ENCODE data around the gene MOK.

MOK gene

DNA sequence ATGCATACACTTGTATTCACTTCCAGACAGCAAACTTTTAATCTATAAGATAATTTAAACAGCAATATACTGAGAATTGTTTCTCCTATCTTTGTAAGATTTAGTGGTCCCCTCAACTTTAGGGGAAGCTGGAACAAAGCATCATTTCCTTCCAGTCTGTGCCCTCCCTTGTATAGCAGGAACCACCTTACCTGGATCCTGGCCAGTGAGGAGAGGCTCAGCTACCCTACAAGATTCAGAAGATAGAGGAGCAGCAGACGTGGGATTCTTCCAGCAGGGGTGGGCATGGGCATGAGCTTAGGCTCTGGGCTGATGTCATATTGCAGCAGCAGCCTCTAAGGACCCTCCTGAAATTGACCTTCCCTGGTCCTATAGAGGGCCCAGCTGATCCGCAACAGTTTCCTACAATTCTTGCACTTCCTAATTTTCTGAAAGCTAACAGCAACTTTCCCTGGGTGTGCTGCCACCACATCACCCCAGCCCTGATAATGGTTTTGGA, 21.3 kb downstream of the MOK start:
- DNase-seq = no peak

DNA sequence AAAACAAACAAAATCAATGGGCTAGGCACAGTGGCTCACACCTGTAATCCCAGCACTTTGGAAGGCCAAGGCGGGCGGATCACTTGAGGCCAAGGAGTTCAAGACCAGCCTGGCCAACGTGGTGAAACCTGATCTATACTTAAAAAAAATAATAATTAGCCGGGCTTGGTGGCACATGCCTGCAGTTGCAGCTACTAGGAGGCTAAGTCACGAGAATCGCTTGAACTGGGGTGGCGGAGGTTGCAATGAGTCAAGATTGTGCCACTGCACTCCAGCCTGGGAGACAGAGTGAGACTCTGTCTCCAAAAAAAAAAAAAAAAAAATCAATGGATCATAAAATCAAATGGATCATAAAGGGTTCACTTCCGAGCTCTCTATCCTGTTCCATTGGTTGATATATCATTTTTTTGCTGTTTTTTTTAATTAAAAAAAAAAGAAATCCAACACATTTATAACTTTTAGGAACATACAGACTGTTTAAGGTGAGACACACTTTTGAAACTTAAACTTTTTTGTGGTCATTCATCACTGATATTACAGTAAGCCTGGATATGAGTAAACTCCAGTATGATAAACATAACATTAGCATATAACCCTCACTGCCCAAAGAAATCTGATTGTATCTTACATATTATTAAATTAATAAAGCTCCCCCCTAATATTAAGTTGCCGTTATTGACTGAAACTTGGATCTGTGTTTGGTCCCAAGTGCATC, 22.1 kb downstream of the MOK start:
- no peak for DNase-seq

DNA sequence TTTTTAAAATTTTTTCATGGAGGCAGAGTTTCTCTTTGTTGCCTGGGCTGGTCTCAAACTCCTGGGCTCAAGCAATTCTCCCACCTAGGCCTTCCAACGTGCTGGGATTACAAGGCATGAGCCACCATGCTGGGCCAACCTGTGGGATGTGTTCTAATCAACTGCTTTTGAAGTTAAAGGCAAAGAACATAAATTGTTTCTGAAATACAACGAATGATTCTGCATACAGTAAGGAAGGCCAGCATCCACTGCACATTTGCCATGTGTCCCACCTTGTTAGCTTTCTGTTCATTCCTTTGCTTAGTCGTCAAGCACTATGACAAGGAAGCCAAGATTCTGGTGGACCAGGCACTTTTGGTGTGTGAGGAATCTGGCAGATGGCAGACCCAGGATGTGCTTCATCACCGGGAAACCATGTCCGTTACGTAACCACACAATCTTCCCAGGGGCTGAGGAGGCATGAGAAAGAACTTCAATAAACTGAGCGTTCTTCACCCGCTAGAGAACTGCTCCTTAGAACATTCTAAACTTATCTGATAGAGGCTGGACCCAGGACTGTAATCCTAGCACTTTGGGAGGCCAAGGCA, 24.5 kb downstream of the MOK start:
- no peak for DNase-seq

DNA sequence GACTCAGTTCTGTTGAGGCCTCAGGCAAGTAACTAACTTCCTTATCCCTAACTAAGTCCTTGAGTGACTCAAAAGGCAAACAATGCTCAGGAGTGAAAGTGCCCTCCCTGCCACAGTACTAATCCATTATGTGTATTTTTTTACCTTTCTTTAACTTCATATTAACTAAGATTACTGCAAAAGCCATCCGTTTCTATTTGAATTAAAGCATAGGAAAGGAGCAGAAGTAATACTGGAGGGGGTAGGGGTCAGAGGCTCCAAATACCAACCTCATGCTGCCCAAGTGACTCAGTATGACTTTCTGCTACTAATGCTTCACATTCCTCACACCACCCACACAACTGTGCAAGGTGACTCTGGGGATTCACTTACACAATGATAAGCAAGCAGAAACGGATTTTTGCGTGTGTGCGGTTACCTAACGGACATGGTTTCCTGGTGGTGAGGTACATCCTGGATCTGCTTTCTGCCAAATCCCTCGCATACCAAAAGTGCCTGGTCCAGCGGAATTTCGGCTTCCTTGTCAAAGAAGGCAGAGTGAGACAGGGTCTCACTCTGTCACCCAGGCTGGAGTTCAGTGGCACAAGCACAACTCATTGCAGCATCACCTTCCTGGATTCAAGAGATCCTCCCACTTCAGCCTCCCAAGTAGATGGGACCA, 25.1 kb downstream of the MOK start:
- no peak for DNase-seq

DNA sequence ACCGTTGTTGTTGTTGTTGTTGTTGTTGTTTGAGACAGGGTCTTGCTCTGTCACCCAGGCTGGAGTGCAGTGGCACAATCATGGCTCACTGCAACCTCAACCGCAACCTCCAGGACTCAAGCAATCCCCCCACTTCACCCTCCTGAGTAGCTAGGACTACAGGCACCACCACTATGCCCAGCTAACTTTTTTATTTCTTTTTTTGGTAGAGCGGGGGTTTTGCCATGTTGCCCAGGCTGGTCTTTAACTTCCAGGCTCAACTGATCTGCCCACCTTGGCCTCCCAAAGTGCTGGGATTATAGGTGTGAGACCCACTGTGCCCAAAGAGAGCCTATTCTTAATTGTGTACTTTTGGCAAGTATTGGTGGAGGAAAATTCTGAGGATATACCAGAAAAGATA, 25.7 kb downstream of the MOK start:
- no peak for DNase-seq

DNA sequence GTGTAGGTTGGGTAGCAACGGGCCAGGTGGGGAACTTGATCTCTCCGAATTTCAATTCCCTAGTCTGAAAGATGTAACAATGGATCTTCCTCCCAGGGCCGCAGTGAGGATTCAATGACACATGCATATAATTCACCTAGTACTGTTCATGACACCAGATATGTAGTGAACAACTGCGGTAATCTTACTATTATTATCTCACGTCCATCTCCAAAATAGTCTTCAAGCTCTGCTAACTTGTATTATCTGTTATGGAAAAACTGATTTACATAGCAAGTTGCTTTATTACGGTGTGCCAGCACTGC, 26.4 kb downstream of the MOK start:
- DNase-seq = no peak

DNA sequence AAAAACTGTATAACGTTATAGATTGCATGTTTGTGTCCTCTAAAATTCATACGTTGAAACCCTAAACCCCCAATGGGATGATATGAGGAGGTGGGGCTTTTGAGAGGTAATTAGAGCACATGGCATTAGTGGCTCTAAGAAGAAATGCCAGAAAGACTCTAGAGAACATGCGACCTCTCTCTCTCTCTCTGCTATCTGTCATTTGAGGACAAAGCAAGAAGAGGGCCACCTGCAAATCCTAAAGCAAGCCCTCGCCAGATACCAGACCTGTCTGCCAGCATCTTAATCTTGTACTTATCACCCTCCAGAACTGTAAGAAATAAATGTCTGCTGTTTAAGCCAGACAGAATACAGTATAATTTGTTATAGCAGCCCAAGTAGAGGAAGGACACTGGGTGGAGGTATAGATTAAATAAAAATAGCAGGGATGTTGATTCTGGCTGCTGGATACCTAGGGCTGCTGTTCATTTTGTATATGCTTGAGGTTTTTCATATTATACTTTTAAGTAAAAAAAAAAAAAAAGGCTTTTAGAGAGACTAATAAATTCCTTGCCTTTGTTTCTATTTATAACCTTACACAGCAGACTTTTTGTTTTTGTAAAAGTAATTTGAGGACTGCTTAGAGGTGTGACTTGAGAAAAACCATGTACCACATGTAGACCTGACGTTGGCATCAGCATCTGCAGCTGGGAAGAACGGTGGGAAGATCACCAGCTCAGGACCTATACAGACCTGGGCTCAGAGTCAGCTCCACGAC, 26.9 kb downstream of the MOK start:
- DNase-seq = no peak

DNA sequence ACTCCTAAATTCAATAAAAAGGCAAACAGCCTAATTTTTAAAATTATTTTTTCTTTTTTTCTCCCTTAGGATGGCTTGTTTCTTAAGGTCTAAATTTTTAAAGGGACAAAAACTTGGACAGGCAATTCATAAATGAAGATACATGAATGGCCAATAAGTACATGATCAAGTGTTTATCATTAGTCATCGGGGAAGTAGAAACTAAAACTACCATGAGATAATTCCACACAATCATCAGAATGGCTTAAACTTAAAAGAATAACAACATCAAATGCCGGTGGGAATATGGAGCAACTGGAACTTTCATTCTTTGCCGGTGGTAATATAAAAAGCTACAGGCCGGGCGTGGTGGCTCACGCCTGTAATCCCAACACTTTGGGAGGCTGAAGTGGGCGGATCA, 29.1 kb downstream of the MOK start:
- no peak for DNase-seq

DNA sequence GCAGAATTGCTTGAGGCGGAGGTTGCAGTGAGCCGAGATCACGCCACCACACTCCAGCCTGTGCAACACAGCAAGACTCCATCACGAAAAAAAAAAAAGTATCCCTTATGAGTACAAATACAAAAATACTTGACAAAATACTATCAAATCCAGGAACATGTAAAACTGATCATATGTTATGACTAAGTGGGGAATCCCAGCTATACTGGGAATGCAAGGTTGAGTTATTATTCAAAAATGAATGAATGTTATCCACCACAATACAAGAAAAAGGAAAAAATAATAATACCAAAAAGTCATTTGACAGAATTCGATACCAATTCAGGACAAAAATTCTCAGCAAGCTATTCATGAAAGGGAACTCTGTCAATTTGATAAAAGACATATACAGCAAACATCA, 32.6 kb downstream of the MOK start:
- no peak for DNase-seq

DNA sequence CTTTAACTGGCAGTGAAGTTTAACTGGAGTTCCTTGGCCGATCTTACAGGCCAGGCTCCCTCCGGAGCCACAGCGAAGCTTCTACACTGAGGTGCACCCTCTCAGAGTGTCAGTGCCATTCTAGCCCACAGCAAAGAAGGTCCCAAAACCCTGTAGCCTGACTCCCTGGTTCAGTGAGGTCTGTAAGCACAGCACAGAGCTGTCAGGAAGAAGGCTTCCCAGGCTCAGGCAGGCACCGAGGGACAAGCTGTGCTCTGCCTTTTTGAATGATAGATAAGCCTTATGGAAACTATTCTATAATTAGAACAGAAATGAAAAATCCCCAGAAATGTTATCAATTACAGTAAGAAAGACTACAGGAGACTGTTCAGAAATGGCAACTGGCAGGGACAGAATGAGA, 40.2 kb downstream of the MOK start:
- no peak for DNase-seq

DNA sequence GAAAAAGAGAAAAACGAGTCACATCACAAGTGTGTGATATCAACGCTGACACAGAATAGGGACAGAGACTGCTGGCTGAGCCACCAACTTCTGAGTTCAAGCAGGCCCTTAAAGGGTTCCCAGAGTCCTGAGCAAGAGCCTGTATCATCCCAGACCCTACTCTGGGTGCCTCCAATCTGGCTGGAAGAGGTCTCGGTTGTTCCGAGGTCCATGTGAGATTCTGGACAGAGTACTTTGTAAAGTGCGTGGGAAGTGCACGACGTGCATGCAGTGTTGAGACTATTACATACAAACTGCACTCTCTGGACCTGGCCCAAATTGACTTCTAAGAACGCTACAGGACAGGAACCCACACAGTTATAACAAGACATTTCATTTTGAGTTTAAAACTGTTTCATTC, 40.6 kb downstream of the MOK start:
- no peak for DNase-seq

DNA sequence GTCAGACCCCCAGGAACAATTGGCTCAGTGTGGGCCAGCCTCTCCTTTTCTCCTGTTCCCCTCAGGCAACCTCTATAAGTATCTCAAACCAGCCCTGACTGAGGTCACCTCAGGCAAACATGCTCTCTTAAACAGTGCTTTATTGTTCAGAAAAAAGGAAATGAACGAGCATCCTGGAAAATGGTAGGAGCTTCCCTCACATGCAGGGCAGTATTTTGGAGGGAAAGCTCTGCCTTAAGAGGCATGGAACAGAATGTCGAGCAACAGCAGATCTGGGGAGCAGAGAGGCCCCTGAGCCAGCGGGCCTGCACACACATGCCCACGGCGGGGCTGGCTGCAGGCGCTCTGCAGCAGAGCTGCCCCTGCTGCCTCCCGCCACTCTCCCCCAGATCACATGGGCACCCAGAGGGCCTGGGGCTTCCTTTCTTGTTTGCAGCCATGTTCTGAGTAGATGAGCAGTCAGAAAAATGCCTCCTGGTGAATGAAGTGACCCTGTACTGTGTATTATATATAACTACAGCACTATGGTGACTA, 42.0 kb downstream of the MOK start:
- DNase-seq = no peak

DNA sequence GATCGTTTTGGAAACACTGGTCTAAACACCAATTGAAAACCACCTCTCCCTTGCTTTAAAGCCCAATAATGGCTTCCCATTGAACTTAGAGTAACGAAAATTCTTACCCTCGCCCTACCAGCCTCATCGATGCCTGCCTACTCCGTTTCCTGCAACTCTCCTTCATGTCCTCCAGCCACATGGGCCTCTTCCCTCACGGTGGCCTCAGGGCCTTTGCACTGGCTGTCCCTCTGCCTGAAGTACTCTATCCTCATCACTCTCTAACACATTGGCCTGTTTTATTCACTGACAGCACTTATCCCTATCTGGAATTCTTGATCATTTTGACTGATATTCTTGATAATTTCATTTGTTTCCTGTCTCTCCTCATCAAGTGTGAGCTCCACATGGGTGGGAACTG, 46.8 kb downstream of the MOK start:
- no peak for DNase-seq

DNA sequence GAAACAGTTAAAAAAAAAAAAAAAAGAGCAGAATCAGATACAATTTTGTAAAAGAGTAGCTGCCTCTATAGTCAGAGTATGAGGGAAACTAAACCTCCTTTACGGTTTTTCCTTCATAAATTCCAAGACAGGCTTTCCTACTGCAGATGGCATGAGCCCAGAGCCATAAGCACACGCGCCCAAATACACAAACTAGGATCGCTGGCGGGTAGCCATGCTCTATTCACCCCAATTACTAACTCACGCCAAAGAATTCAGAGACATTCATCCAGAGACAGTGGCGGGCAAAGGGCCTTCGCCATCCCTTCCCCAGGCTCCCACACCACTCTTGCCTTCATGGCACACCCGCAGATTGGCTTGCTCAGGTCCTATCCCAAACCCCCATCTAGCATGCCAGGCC, 48.2 kb downstream of the MOK start:
- no peak for DNase-seq

DNA sequence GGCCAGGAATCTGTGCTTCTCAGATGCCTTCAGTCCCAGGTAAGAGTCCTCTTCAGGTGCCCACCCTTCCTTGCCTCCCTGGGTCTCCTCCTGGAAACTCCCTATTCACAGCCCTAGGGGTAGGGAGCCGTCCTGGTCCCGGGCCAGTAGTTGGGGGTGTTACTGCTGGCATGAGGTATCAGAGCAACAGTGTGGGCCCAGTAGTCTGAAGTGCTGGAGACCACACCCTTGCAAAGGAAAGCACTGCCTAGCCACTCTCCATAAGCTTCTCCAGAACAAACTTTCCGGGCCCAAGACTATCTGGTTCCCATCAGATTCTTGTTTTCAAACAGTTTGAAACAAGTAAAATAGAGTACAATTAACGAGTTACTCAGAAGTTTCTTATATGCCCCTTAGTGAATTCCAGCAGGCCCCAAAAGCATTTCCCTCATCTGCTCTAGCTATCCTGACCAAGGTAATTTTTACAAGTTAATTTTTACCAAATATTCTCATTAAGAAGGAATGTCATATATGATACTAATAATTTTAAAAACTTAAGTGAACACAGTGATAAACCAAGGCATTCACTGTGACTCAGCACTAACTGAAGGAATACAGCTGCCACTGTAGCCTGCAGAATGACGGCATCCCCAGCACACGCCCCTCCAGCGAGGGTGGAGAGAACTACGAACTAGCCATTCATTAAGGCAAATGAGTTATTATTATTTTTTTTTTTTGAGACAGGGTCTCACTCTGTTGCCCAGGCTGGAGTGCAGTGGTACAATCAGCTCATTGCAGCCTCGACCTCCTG, 49.4 kb downstream of the MOK start:
- no peak for DNase-seq

DNA sequence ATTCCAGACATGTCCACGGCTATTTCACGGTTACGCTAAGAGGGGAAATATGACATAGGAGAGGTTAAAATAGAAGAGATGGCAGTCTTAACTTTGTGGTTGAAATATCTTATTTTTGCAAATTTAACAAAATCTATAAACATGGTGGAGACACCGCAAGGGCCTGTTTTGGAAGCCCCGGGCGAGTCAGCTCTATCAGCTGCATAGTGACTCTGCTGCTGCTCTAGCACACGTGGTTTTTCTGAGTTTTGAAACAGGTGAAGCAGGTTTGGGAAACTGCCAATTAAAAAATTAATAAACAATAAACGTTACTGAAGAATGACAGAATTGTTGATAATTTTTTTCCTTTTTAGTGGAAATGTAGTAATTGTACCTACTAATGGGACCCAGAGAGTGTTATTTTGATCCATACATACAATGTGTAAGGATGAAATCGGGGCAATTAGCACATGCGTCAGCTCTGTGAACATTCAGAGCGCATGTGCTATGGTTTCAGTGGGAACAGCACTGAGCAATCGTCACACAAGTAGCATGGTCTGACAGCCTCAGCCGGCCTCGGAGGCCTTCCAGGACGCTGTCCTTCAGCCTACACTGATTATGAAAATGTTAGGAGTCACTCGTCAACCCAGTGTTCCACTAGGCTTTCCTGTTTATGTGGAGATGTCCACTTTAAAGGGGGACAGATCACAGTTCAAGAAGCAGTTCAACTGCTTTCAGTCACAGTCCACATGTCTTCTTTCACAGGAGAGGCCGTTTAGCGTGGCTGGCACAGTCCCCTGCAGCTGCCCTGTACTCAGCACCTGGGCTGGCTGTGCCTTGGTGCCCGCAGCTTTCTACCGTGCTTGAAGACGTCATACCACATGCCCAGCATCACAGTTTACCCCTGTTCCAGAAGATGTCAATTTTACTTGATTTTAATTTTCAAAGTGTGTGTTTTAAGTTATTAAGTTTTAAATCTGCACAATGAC, 51.8 kb downstream of the MOK start:
- no peak for DNase-seq

DNA sequence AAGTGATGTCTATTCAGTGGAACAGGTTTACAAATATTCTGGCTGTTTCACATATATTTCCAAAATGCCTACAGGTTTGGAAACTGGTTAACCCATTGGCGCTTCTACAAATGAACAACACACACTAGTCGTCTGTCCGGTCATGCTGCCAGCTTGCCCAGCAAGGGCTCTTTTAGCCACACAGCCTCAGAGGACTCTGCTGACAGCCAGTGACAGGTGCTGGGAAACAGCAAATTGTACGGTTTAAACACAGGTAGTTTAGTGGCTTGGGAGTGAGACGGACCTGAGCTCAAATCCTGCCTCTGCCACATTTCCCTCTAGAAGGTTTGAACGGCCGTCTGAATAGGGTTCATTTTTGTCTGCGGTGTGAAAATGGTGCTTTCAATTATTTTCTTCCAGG, 53.8 kb downstream of the MOK start:
- DNase-seq = no peak

DNA sequence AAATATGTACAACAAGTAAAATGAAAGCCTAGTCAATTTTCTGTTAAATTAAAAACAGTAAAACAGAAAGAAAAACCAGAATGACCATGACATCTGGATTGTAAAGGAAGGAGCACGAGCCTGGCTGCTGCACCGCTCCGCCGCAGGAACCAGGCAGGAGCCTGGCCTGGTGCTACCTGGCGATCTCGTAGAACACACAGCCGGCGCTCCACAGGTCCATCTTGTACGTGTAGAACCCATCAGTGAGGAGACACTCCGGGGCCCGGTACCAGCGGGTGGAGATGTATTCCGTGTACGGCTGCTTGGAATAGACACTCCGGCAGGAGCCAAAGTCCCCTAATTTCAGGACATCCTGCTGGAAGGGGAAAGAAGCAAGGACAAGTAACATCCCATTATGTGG, 54.3 kb downstream of the MOK start:
- no peak for DNase-seq

DNA sequence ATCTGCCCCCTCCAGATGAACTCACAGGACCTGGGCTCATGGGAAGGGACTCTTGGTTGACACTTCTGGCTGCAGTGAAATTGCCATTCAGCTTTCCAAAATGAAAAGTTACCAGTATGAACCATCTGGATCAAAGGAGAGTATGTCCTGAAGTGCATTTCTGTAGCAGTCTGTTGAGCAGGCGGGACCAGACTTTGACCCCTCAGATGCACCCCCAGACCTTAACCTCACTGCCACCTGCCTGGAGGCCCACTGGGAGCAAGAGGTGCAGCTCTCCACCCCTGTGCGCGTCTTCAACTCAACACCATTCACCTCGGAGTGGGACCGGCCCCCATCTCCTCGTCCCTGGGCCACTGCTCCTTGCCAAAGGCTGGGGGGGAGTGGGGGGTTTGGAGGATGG, 55.0 kb downstream of the MOK start:
- DNase-seq = no peak

DNA sequence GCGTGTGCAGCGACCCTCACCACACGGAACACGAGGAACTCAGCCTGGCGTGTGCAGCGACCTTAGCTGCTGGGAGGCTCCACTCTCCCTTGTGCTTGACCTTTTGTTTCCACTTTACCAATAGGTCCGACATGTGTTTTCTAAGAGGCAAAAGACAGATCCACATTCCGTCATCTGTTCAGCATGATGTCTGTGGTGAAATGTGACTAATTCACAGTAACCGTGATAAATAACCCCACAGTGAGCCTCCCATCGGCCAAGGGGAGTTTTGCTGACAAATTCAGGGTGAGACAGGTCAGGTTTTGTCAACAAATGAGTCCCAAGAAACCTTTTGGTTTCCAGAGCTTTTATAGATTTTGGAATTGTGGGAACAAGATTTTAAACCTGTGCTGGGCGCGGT, 55.9 kb downstream of the MOK start:
- DNase-seq = no peak

DNA sequence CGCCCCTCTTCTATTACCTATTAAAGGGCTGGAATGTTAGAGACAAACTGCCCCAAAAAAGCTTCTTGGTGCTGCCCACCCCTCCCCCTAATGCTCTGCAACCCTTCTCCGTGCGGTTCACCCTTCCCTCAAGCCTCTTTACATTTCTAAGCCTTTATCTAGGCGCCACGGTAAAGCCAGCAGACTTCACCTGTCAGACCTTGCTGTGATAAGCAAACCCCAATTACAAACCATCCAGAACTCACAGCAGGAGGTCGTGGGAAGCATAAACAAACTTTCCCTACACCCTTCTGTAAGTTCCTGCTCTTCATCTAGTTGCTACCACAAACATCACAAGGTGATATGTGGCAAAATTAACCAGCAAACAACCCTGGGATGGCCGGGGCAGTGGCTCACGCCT, 56.8 kb downstream of the MOK start:
- no peak for DNase-seq

DNA sequence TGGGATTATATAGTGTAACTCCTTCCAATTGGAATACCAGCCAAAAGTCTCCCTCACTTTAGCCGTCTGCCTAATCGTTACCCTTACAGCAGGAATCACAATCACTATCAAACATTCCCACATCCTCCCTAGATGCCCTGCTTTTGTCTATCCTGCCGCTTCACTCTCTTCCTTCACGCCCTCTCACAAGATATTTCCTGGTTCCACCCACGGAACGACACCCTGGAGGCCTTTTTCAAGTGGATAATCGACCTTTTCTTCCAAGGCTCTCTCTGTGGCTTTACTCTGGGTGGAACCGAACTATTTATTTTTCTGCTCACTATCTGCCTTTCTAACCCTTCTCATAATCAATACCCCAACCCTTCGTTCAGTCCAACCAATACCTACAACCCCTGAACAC, 58.9 kb downstream of the MOK start:
- DNase-seq = no peak

Measured in KG1 (cell line).